Umbilical cord (tissue), 2 donors: ENCODE results near the gene PCCA. TPM values are rescaled to one million over a fixed set of nuclear protein-coding genes. Genes with fewer than 3 reads are reported as not detected.

Source experiments
- DNase-seq: peaks from one replicate; pipeline ENCODE4 v3.0.0-alpha.2; 2015; ENCODE audit warnings: low spot score
- total RNA-seq: library from RNA; depleted of rRNA; stranded (reverse); fragments of >200 nt; gene quantifications from one replicate; pipeline ENCODE4 v1.2.3, GENCODE V29; 2014; ENCODE audit warnings: low replicate concordance; ENCODE audit not compliant: insufficient read depth

PCCA gene
- total RNA-seq, 1 donor from 2014 or later = 70.3 TPM

- no peak for DNase-seq
Observed at GRCh38 chr13:100461309-100462030, 372.6 kb downstream of the PCCA start.

GRCh38 chr13:100464006-100464405 lies 375.1 kb downstream of the PCCA start:
- no peak for DNase-seq

GRCh38 chr13:100465558-100465957 lies 376.7 kb downstream of the PCCA start:
- DNase-seq = no peak

- no peak for DNase-seq
Observed at GRCh38 chr13:100470866-100471505, 382.1 kb downstream of the PCCA start.

GRCh38 chr13:100473087-100473486 lies 384.2 kb downstream of the PCCA start:
- DNase-seq = no peak

- DNase-seq = no peak
Observed at GRCh38 chr13:100473501-100474044, 384.7 kb downstream of the PCCA start.

- DNase-seq = no peak
Observed at GRCh38 chr13:100476963-100477362, 388.1 kb downstream of the PCCA start.

- DNase-seq = no peak
Observed at GRCh38 chr13:100478107-100478809, 389.4 kb downstream of the PCCA start.

- DNase-seq = no peak
Observed at GRCh38 chr13:100480676-100481075, 391.8 kb downstream of the PCCA start.

GRCh38 chr13:100483139-100483538 lies 394.2 kb downstream of the PCCA start:
- DNase-seq = no peak

- DNase-seq = no peak
Observed at GRCh38 chr13:100483841-100484381, 395.0 kb downstream of the PCCA start.

GRCh38 chr13:100484702-100485101 lies 395.8 kb downstream of the PCCA start:
- no peak for DNase-seq

GRCh38 chr13:100485265-100485664 lies 396.4 kb downstream of the PCCA start:
- no peak for DNase-seq

GRCh38 chr13:100490692-100491091 lies 401.8 kb downstream of the PCCA start:
- no peak for DNase-seq

- no peak for DNase-seq
Observed at GRCh38 chr13:100491164-100491842, 402.4 kb downstream of the PCCA start.

- DNase-seq = no peak
Observed at GRCh38 chr13:100493418-100493817, 404.5 kb downstream of the PCCA start.

- DNase-seq = no peak
Observed at GRCh38 chr13:100495455-100495854, 406.6 kb downstream of the PCCA start.

GRCh38 chr13:100497389-100497788 lies 408.5 kb downstream of the PCCA start:
- DNase-seq = peak; percentile 40

- DNase-seq = peak; percentile 30
Observed at GRCh38 chr13:100502446-100502845, 413.6 kb downstream of the PCCA start.

- DNase-seq = no peak
Observed at GRCh38 chr13:100503622-100504021, 414.7 kb downstream of the PCCA start.

- DNase-seq = no peak
Observed at GRCh38 chr13:100506154-100506553, 417.3 kb downstream of the PCCA start.
